Measurements from ENCODE around the gene PTPRG. TPM values are rescaled to one million over a fixed set of nuclear protein-coding genes. Genes with fewer than 3 reads are reported as not detected.

PTPRG gene
- total RNA-seq, 6 experiments from 2014 or later: 29.4 to 34.7 (median 32.7) TPM

DNA sequence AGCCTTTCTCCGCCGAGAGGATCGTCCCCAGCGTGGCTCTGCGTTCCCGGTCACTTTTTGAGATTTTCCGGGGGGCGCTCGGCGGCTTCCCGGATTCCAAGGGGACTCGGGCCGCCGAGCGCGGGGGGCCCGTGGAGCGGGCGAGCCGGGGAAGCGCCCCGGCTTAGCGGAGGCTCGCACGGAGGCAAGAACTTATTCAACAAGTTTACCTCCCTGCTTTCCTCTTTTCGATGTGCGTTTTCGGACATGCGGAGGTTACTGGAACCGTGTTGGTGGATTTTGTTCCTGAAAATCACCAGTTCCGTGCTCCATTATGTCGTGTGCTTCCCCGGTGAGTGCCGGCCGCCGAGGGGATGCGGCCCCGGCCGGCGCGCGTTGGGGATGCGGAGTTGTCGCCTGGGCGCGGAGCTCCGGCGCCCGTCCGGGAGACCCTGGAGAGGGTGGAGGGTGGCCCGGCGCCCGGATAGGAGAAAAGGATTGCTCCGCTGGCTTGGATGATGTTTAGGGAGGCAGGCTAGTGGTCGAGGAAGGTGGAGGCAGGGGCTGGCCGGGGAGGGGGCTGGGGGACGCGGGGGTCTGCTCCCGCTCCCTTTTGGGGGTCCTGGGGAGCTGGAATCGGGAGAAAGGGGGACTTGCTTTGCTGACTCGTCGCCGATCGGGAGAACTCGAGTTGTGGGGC lies 810 bp downstream of the PTPRG start:
- Mint-ChIP-seq H3K4me3 (peak overlapping the region; percentile 98), H3K9me3 (peaks cover 5% of the 10 kb centered on the region), H3K4me1 (ENCODE audit: low read depth) (peaks cover 40% of the 10 kb centered on the region), H3K27ac (peak overlapping the region; percentile 84), H3K36me3 (ENCODE audit: low read depth) (0 out of 2 replicates have a peak, but pooled peaks cover 7% of the 10 kb centered on the region), H3K27me3 (ENCODE audit: insufficient read depth) (peaks cover 9% of the 10 kb centered on the region)
- TF ChIP-seq, protein P1, sequence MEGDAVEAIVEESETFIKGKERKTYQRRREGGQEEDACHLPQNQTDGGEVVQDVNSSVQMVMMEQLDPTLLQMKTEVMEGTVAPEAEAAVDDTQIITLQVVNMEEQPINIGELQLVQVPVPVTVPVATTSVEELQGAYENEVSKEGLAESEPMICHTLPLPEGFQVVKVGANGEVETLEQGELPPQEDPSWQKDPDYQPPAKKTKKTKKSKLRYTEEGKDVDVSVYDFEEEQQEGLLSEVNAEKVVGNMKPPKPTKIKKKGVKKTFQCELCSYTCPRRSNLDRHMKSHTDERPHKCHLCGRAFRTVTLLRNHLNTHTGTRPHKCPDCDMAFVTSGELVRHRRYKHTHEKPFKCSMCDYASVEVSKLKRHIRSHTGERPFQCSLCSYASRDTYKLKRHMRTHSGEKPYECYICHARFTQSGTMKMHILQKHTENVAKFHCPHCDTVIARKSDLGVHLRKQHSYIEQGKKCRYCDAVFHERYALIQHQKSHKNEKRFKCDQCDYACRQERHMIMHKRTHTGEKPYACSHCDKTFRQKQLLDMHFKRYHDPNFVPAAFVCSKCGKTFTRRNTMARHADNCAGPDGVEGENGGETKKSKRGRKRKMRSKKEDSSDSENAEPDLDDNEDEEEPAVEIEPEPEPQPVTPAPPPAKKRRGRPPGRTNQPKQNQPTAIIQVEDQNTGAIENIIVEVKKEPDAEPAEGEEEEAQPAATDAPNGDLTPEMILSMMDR (IDR thresholded peaks at IDR 0.05): no peak
- DNase-seq: no peak

DNA sequence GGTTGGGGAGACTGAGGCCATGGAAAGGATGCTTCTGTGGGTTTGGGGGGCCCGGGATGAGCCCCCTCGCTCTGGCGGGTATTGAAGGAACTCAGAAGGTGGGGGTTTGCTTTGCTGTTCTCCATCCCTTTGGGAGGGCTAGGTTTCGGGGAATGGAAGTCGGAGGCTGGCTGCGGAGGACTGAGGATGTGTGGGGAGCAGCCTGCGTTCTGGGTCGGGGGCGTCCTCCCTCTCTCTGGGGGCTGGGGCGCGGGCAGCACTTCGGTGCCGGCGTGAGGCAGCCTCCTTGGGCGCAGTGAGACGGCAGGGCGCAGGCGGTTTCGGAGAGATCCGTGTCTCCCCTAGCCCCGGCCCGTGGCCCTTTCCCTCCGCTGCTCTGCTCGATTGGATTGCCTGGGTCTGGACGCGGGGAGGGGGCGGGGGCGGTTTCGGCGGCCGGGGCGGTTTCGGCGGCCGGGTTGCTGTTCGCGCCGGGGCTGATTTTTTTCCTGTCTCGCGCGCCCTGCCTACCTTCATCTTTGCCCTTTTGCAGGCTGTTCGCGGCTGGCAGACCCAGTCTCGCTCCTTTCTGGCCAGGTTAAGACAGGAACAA lies 1.4 kb downstream of the PTPRG start:
- no peak for DNase-seq
- H3K27ac Mint-ChIP-seq: peak overlapping the region; percentile 84
- H3K27me3 Mint-ChIP-seq (ENCODE audit: insufficient read depth): peaks cover 7% of the 10 kb centered on the region
- 0 out of 2 replicates have a peak, but pooled peaks cover 7% of the 10 kb centered on the region for H3K36me3 Mint-ChIP-seq (ENCODE audit: low read depth)
- peaks cover 40% of the 10 kb centered on the region for H3K4me1 Mint-ChIP-seq (ENCODE audit: low read depth)
- TF ChIP-seq, protein P1 (IDR thresholded peaks at IDR 0.05): no peak
- peak overlapping the region; percentile 98 for H3K4me3 Mint-ChIP-seq
- H3K9me3 Mint-ChIP-seq: peaks cover 5% of the 10 kb centered on the region

DNA sequence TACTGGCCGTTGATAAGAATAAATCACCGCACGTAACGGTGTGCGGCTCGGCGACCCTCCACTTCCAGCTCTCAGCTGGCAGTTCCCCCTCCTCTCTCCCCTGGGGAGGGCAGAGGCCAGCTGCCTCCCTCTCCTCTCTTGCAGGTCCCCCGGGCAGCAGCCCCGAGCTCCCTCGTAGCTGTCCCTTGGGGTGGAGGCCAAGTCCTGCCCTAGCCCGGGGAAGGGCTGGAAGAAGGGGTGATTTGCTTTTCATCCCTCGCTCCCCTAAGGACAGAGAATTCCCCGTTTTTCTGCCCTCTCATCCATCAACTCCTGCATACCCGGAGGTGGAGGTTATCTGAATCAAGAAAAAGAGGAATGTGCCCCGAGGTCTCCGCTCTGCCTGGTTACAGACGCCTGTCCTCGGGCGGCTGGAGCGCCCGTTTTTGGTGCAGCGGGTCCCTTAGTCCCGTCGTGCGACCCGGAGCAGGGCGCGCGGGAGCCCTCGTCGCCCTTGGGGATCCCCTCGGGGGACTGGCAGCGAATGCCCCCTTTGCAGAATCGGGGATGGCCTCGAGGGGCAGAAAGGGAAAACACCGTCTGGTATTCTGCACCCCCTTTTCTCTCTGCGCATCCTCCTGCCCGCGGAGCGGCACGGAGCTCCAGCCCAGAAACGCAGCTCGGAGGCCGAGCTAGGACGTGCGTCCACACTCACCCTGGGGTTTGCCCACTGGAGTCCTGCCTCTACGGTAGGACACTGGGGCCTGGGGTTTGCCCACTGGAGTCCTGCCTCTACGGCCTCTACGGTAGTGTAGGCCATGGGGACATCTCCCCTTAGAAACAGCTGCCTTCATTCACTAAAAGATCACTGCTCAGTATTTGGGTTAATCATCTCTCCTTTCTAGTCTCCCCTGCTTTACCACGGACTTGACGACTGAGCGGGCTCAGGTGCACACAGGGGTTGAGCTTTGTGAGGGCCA lies 2.2 kb downstream of the PTPRG start:
- H3K27me3 Mint-ChIP-seq (ENCODE audit: insufficient read depth): peaks cover 6% of the 10 kb centered on the region
- H3K36me3 Mint-ChIP-seq (ENCODE audit: low read depth): 0 out of 2 replicates have a peak, but pooled peaks cover 4% of the 10 kb centered on the region
- peak overlapping the region; percentile 84 for H3K27ac Mint-ChIP-seq
- no peak for DNase-seq
- peak overlapping the region; percentile 98 for H3K4me3 Mint-ChIP-seq
- TF ChIP-seq, protein P1 (IDR thresholded peaks at IDR 0.05): no peak
- H3K9me3 Mint-ChIP-seq: peaks cover 4% of the 10 kb centered on the region
- H3K4me1 Mint-ChIP-seq (ENCODE audit: low read depth): peaks cover 43% of the 10 kb centered on the region

DNA sequence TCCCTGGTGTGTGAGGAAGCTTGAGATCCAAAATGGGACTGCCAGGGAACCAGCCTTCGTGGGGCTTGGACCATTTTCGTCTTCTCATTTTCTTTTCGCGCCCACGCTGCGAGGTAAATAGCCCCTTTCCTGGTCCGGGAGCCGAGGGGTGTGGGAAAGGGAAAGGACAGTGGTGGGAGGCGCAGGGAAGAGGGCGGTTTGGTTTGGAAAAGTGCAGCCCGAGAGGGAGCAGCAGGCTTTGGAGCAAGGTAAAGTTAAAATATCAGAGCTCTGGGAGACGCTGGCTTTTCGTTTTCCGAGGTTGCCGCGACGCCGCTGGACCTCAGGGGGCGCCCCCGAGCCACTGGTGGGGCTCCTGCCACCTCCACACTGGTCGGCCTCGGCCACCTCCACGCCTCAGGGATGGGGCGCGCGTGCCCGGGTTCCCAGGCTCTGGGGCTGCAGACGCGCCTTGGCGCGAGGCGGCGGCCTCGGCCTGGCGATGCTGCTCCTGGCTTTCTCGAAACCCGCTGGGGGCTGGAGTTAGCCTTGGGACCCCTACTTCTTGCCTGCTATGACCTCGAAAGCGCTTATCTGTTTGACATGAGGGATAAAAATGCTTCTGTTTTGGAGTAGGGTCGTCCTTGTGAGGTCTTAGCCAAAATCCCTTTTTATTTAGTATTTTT lies 3.2 kb downstream of the PTPRG start:
- TF ChIP-seq, protein P1 (IDR thresholded peaks at IDR 0.05): peak; percentile 91
- Mint-ChIP-seq H3K9me3 (no peaks in the 10 kb centered on the region), H3K4me1 (ENCODE audit: low read depth) (peaks cover 44% of the 10 kb centered on the region), H3K4me3 (peak overlapping the region; percentile 98), H3K36me3 (ENCODE audit: low read depth) (no peaks in the 10 kb centered on the region), H3K27ac (peak overlapping the region; percentile 84), H3K27me3 (ENCODE audit: insufficient read depth) (peaks cover 4% of the 10 kb centered on the region)
- peak; percentile 60 for DNase-seq

DNA sequence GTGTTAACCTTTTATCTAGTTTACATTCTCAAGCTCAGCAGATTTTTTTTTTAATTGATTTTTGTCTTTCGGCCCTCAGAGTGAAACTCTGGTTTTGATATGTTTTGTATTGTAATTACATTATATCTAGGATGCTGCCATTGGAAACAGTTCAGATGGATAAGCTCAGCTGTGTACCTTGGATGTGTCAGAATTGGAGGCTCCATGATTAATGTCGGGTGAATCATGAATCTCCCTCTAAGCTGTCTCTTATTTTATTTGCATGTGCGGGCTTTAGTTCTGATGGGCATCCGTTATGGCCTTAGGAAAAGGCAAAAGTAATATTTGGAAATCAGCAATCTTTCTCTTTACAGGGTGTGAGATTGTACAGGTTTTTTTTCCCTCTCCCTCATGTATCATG lies 4.2 kb downstream of the PTPRG start:
- DNase-seq: no peak
- H3K9me3 Mint-ChIP-seq: no peaks in the 10 kb centered on the region
- H3K4me1 Mint-ChIP-seq (ENCODE audit: low read depth): peaks cover 48% of the 10 kb centered on the region
- H3K27ac Mint-ChIP-seq: peak overlapping the region; percentile 3; the same call in 1 of the 2 replicates
- peak overlapping the region; percentile 98 for H3K4me3 Mint-ChIP-seq
- H3K27me3 Mint-ChIP-seq (ENCODE audit: insufficient read depth): peaks cover 2% of the 10 kb centered on the region
- TF ChIP-seq, protein P1 (IDR thresholded peaks at IDR 0.05): no peak
- H3K36me3 Mint-ChIP-seq (ENCODE audit: low read depth): no peaks in the 10 kb centered on the region
